Astrocyte of the spinal cord (primary cell): ENCODE results near the gene C1orf35.

Experiments
- DNase-seq: peaks from one replicate; pipeline ENCODE4 v3.0.0; 2011; ENCODE audit warnings: low read depth, low spot score
- H3K4me3 ChIP-seq: 2 replicates; pipeline ENCODE4 v1.5.1; 2011; ENCODE audit warnings: low read depth, mild to moderate bottlenecking, low read length, moderate library complexity
- CTCF ChIP-seq: IDR thresholded peaks from 2 replicates; pipeline ENCODE4 v1.5.1; 2012; ENCODE audit warnings: low read depth, mild to moderate bottlenecking, low read length, inconsistent platforms
- in situ Hi-C: cut with HindIII; loops from 2 replicates; pipeline ENCODE4 v1.10.0; 2017; ENCODE audit warnings: low sequenced_read_pairs

The C1orf35 gene

DNA sequence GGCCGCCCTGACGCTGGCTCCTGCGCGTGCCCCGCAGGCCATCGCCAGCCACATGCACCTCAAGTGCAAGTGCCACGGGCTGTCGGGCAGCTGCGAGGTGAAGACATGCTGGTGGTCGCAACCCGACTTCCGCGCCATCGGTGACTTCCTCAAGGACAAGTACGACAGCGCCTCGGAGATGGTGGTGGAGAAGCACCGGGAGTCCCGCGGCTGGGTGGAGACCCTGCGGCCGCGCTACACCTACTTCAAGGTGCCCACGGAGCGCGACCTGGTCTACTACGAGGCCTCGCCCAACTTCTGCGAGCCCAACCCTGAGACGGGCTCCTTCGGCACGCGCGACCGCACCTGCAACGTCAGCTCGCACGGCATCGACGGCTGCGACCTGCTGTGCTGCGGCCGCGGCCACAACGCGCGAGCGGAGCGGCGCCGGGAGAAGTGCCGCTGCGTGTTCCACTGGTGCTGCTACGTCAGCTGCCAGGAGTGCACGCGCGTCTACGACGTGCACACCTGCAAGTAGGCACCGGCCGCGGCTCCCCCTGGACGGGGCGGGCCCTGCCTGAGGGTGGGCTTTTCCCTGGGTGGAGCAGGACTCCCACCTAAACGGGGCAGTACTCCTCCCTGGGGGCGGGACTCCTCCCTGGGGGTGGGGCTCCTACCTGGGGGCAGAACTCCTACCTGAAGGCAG is 44.0 kb downstream of the C1orf35 start:
- TF ChIP-seq CTCF: no peak
- in situ Hi-C loops: no loop called here
- DNase-seq: no peak
- no peak overlapping the region for H3K4me3 ChIP-seq

DNA sequence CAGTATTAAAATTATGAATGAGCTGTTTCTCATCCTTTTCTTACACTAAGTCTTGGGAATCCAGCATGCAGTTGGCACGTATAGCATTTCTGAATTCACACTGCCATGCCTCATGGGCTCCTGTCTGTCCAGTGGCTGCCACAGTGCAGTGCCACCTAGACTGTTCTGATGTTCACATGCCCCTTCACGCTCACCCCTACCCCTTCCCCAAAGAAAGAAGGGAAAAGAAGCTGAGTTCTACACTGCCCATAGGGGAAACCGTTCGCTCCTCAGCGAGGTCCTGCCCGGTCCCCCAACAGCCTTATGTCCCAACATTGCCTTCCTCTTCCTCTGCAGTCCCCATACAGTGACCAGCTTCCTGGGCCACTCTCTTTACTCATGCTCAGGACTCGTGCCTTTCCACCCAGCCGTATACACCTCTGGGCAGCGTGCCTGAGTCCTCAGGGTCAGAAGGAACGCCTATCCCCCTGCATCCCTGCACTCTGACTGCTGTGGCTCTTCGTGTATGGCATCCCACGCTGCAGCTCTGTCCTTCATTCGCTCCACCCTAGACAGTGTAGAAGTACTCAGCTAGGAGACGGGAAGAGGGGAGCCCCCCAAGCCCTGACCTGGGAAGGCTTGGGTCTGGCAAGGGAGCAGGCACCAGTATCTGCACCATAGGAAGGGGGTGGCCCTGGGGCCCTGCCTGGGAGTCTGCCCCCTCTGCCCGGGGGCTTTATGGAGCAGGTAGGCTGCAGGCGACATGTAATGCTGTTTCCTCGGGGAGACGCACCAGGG is 44.8 kb downstream of the C1orf35 start:
- no peak for TF ChIP-seq CTCF
- no peak for DNase-seq
- no peak overlapping the region for H3K4me3 ChIP-seq
- in situ Hi-C loops: no loop called here
